ENCODE results near the gene CASP8. TPM values are rescaled to one million over a fixed set of nuclear protein-coding genes. Genes with fewer than 3 reads are reported as not detected.

Gene CASP8
- total and polyA plus RNA-seq, 9 of the 15 experiments (the other 6 are each of a cell fraction or from before 2014, with no cell fraction given): 10.2 to 31.4 (median 19.4) TPM

- TF ChIP-seq ZBTB11 (CRISPR knock-in tag; IDR thresholded peaks at IDR 0.05): peak in 1 of 3 experiments; percentile 52; a peak in 2 of 6 replicates
- TF ChIP-seq ZKSCAN1 (IDR thresholded peaks at IDR 0.05; ENCODE audit: low read depth, low read length): no peak
- TF ChIP-seq ZNF644 (tag; IDR thresholded peaks at IDR 0.05; ENCODE audit: low read depth): peak; percentile 55; the same call in 1 of the 2 replicates
- no peak; the same call in 1 of the 2 replicates for TF ChIP-seq ZNF766 (CRISPR knock-in tag; conservative IDR thresholded peaks at IDR 0.05)
- TF ChIP-seq CREB5 (CRISPR knock-in tag; IDR thresholded peaks at IDR 0.05): no peak
- no peak for TF ChIP-seq ZNF197 (CRISPR knock-in tag; IDR thresholded peaks at IDR 0.05; ENCODE audit: low read depth)
- TF ChIP-seq CEBPG (CRISPR knock-in tag; IDR thresholded peaks at IDR 0.05): no peak
- TF ChIP-seq CEBPG (tag; conservative IDR thresholded peaks at IDR 0.05 in 1 of 2, IDR thresholded peaks at IDR 0.05 in 1 of 2): no peak
- no peak for TF ChIP-seq POLR2AphosphoS2 (IDR thresholded peaks at IDR 0.05; ENCODE audit: low read length)
- no peak for TF ChIP-seq E2F3 (CRISPR knock-in tag; IDR thresholded peaks at IDR 0.05)
- peak; percentile 74 for TF ChIP-seq REST (IDR thresholded peaks at IDR 0.05; ENCODE audit: borderline replicate concordance)
- TF ChIP-seq REST (CRISPR knock-in tag; IDR thresholded peaks at IDR 0.05; ENCODE audit: low read depth): no peak
- TF ChIP-seq HMG20A (CRISPR knock-in tag; conservative IDR thresholded peaks at IDR 0.05): no peak
Observed at GRCh38 chr2:201231781-201232466, 28.4 kb upstream of the CASP8 start (continued).
